Measurements from ENCODE around the gene CLTCL1. TPM values are rescaled to one million over a fixed set of nuclear protein-coding genes. Genes with fewer than 3 reads are reported as not detected.
"Not testable (repeated sequence)": the region's sequence is repeated elsewhere in the genome, so short reads cannot be mapped to it uniquely, and the experiment has no call there.

CLTCL1 gene
- total RNA-seq, 1 donor from 2014 or later, result 6.8 TPM

- DNase-seq, result no peak
- Histone ChIP-seq H3K36me3 (peaks cover 18% of the 10 kb centered on the region), H3K4me3 (no peak overlapping the region), H3K27ac (no peak overlapping the region), H3K9me3 (no peaks in the 10 kb centered on the region), H3K4me1 (no peaks in the 10 kb centered on the region), H3K27me3 (ENCODE audit: low read depth) (no peaks in the 10 kb centered on the region)
- TF ChIP-seq CTCF (IDR thresholded peaks at IDR 0.05), result no peak
- intact Hi-C loops (cut with DNase I), result no loop called here
- no peak for ATAC-seq
These were observed 83.6 kb downstream of the CLTCL1 start for GRCh38 chr22:19207884-19208283.

GRCh38 chr22:19207401-19207808, 84.1 kb downstream of the CLTCL1 start:
- TF ChIP-seq CTCF (IDR thresholded peaks at IDR 0.05), result no peak
- no peaks in the 10 kb centered on the region for H3K27me3 ChIP-seq (ENCODE audit: low read depth)
- no peaks in the 10 kb centered on the region for H3K4me1 ChIP-seq
- no peaks in the 10 kb centered on the region for H3K9me3 ChIP-seq
- ATAC-seq, result no peak
- no peak overlapping the region for H3K27ac ChIP-seq
- no peak for DNase-seq
- peaks cover 18% of the 10 kb centered on the region for H3K36me3 ChIP-seq
- intact Hi-C loops (cut with DNase I), result no loop called here
- no peak overlapping the region for H3K4me3 ChIP-seq

GRCh38 chr22:19206287-19206686, 85.2 kb downstream of the CLTCL1 start:
- no peaks in the 10 kb centered on the region for H3K4me1 ChIP-seq
- H3K4me3 ChIP-seq, result no peak overlapping the region
- DNase-seq (no peak), ATAC-seq (no peak)
- intact Hi-C loops (cut with DNase I), result no loop called here
- no peak overlapping the region for H3K27ac ChIP-seq
- no peak for TF ChIP-seq CTCF (IDR thresholded peaks at IDR 0.05)
- no peaks in the 10 kb centered on the region for H3K27me3 ChIP-seq (ENCODE audit: low read depth)
- peaks cover 18% of the 10 kb centered on the region for H3K36me3 ChIP-seq
- no peaks in the 10 kb centered on the region for H3K9me3 ChIP-seq

- Histone ChIP-seq H3K27ac (no peak overlapping the region), H3K36me3 (peaks cover 12% of the 10 kb centered on the region), H3K4me1 (no peaks in the 10 kb centered on the region), H3K27me3 (ENCODE audit: low read depth) (no peaks in the 10 kb centered on the region), H3K4me3 (no peak overlapping the region), H3K9me3 (no peaks in the 10 kb centered on the region)
- DNase-seq (no peak), ATAC-seq (no peak)
- intact Hi-C loops (cut with DNase I), result no loop called here
- TF ChIP-seq CTCF (IDR thresholded peaks at IDR 0.05), result no peak
These were observed 86.9 kb downstream of the CLTCL1 start for GRCh38 chr22:19204640-19205039.

- Histone ChIP-seq H3K9me3 (no peaks in the 10 kb centered on the region), H3K27ac (no peak overlapping the region), H3K27me3 (ENCODE audit: low read depth) (no peaks in the 10 kb centered on the region), H3K4me1 (no peaks in the 10 kb centered on the region), H3K36me3 (peaks cover 13% of the 10 kb centered on the region), H3K4me3 (no peak overlapping the region)
- DNase-seq (no peak), ATAC-seq (no peak)
- no peak for TF ChIP-seq CTCF (IDR thresholded peaks at IDR 0.05)
- intact Hi-C loops (cut with DNase I), result no loop called here
These were observed 87.7 kb downstream of the CLTCL1 start for GRCh38 chr22:19203834-19204233.

- DNase-seq; H3K27me3 ChIP-seq (ENCODE audit: low read depth); H3K27ac ChIP-seq; intact Hi-C loops (cut with DNase I); H3K4me1 ChIP-seq; H3K9me3 ChIP-seq; H3K4me3 ChIP-seq; ATAC-seq: not testable (repeated sequence)
- H3K36me3 ChIP-seq, result peaks cover 13% of the 10 kb centered on the region
These were observed 88.7 kb downstream of the CLTCL1 start for GRCh38 chr22:19202799-19203186.
